Ishikawa (cell line): Measurements from ENCODE around the gene ENOSF1.

ENCODE experiments used
- EP300 ChIP-seq: IDR thresholded peaks from 2 replicates; pipeline ENCODE4 v1.6.1; 2012; ENCODE audit warnings: borderline replicate concordance
- MAX ChIP-seq: IDR thresholded peaks from 2 replicates; pipeline ENCODE4 v1.6.1; 2012
- TCF12 ChIP-seq: IDR thresholded peaks from 2 replicates; pipeline ENCODE4 v1.6.1; 2012; ENCODE audit warnings: low read depth
- YY1 ChIP-seq: IDR thresholded peaks from 2 replicates; pipeline ENCODE4 v1.6.1; 2012; ENCODE audit warnings: low read depth

- TF ChIP-seq MAX (no peak), TCF12 (no peak), EP300 (no peak), YY1 (no peak)
These were observed 90.1 kb downstream of the ENOSF1 start for GRCh38 chr18:622289-622688.
